Posterior cingulate gyrus (tissue), 11 donors: ENCODE measurements around the gene KAZN.

ENCODE experiments used
- DNase-seq, 10 donors: peaks; one replicate each; pipeline versions ENCODE4 v3.0.0 to v3.0.0-alpha.2; 2020 to 2021; ENCODE audit warnings: mixed read lengths in 3 of 10
- intact Hi-C: fragments of 100-400 bp; cut with DNase I; formaldehyde crosslinking; loops from one replicate; pipeline ENCODE4 v1.15.1; 2023

Gene KAZN

GRCh38 chr1:14894811-14895560, 296.5 kb downstream of the KAZN start:
- intact Hi-C loops, result no loop called here
- DNase-seq, result peak in 9 of 10 donors; percentile 33 to 90 (median 60)

DNA sequence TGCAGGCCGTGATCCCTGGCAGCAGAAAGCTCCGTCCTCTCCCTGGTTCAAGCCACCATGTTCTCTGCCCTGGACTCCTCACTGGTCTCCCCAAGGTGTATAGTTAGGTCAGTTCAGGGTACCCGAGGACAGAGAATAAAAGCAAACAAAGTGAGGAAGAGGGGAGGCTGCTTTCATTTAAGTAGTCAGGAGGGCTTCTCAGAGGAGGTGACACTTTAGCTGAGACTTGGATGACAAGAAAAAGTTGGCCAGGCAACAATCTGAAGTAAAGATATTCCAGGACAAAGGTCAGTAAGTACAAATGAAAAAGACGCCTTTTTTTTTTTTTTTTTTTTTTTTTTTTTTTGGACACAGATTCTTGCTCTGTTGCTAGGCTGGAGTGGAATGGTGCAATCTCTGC, 297.2 kb downstream of the KAZN start:
- DNase-seq, result no peak
- intact Hi-C loops, result no loop called here

DNA sequence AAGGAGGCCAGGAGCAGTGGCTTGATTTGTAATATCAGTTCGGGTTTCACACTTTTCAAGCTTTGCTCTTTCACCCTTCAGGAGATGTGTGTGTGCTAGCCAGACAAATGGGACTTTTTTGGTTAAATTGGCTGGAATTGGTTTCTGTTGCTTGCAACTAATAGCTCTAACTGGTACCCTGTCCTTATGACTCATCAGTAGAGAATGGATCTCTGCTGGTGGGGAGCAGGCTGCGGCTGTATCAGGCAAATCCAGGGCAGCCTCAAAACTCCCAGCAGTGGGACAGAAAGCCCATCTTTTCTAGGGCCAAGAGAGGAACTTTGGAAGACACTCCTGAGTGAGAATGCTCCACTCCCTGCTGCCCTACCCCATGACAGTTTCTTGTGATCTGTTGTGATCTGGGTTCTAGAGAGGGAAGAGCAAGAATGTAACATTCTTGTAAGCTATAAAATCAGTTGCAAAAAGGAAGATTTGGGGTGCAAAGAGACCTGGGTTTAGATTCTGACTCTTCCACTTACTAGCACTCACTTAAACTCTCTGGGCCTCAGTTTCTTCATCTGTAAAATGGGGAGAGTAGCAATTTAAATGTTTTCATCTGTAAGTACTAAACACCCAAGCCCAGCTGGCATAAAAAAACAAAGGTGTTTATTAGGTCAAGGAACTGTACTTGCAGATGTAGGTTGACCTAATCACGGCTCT, 298.0 kb downstream of the KAZN start:
- intact Hi-C loops, result no loop called here
- no peak for DNase-seq

DNA sequence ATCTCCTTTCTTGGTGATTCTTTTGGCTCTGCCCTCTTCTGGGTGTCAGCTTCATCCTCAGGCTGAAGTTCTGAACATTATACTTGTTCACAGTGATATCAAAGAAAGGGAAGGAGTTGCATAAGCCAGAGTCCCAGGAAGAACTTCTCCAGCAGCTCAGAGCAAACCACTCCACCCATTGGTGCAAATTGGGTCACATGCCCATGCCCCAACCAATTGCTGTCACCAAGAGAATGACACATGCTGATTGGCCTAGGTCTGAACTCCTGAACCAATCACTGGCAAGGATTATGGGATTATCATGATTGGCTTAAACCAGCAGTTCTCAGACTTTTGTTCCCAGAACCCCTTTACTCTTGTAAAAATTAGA, 298.6 kb downstream of the KAZN start:
- no peak for DNase-seq
- intact Hi-C loops, result no loop called here

DNA sequence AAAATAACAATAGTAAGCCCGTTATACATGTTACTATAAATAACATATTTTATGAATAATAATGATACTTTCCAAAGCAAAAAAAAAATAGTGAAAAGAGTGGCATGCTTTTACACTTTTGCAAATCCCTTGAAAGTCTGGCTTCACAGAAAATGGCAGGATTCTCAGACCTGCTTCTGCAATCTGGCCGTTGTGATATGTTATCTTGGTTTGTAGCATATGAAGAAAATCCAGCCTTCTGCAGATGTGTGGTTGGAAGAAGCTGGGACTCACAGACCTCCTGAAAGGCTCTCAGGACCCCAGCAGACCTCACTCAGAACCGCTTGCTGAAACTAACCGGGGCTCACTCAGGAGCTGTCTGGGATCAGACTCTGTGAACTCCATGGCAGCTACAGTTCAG, 299.1 kb downstream of the KAZN start:
- intact Hi-C loops, result no loop called here
- DNase-seq, result no peak

GRCh38 chr1:14897997-14898645, 299.6 kb downstream of the KAZN start:
- intact Hi-C loops, result no loop called here
- DNase-seq, result no peak

GRCh38 chr1:14899686-14900085, 301.2 kb downstream of the KAZN start:
- DNase-seq, result peak in 1 of 10 donors; percentile 17
- intact Hi-C loops, result no loop called here

DNA sequence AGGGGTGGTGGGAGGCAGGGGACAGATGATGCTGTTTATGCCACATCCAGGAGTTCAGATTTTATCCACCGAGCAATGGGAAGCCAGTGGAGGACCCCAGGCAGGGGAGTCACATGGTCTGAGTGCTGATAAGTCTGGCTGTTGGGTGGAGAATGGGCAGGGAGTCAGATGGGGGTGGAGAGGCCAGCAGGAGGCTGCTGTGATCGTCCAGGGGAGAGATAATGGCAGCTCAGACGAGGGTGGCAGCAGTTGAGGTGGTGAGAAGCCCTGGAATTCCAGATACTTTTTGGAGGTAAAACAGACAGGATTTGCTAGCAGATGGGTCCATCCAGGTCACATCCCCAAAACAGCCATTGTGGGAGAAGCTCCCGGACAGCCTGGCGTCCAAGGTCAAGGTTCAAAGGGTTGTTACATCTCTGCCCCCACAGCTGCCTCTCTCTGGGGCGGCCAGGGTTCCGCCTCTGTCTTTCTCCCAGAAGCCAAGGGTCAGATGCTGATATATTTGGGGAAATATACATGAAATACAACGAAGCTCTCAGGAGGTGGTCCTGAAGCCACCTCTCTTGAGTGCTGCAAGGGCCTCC, 303.0 kb downstream of the KAZN start:
- intact Hi-C loops, result no loop called here
- no peak for DNase-seq

DNA sequence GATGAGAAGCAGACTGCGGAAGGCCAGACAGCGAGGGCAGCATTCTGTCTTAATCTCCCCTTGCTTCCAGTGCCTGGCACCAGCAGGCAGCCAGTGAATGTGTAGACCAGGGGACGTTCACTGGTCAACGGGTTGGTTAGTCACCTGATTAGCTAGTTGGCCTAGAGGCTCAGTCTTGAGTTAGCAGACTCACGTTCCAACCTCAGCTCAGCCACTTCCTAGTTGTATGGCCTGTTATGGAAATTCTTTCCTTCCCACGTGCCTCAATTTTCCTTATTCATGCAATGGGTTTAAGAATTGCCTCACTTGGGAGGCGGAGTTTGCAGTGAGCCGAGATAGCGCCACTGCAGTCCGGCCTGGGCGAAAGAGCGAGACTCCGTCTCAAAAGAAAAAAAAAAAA, 305.4 kb downstream of the KAZN start:
- DNase-seq, result no peak
- intact Hi-C loops, result no loop called here

DNA sequence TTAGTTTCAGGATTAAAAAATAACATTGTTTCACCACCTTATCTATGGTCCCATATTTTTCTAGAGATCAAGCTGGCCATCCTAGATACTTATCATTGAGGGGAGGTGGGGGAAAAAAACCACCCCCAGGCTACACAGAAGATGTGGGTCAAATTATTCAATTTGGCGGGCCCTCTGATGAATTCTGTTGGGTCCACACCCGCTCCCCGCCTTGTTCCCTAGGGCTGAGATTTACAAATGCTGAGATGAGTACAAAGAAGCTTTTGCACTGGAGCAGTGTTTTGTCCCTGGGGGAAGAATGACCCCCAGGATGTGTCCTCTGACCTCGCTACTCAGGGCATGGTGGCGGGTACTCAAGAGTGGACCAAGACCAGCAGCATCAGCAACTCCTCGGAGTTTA, 308.2 kb downstream of the KAZN start:
- DNase-seq, result peak in 1 of 10 donors; percentile 37
- intact Hi-C loops, result no loop called here

- intact Hi-C loops, result no loop called here
- peak in 1 of 10 donors; percentile 5 for DNase-seq
Observed at GRCh38 chr1:14907416-14907815, 308.9 kb downstream of the KAZN start.

DNA sequence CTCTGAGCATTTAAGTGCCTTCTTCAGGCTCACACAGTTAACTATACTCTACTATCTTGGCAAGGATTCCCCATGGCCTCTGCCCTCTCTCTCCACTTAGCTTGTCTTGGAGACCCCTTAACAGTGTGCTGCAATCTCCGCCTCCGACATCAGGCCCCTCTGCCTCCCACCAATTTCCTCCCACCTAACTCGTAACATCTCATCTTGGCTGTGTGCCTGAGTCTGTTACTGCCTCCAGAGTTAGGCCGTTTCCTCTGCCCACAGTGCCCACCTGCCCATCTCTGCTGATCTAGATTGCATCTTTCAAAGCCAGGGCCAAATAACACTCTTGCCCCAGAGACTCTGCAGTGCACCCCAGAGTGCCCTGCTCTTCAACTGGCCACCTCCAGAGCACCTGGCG, 310.8 kb downstream of the KAZN start:
- intact Hi-C loops, result no loop called here
- peak in 1 of 10 donors; percentile 23 for DNase-seq

DNA sequence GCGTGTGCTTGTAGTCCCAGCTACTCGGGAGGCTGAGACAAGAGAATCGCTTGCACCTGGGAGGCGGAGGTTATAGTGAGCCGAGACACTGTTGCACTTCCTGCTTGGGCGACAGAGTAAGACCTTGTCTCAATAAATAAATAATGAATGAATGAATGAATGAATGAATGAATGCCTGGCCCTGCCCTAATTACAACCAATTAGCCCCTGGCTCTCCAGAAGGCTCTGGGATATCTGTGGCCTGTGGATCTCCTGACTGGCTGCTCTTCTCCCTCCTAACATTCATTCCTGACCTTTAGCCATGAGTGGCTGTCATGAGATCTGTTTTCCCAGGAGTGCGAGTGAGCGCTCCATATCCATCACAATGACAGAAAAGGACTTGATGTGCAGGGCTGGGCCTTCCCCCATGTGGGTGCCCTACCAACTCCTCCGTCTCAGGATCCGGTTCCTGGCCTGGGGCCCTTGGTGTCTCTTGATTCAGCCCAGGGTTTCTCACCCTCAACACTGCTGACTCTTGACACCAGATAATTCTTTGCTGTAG, 311.5 kb downstream of the KAZN start:
- intact Hi-C loops, result no loop called here
- peak in 1 of 10 donors; percentile 11 for DNase-seq

DNA sequence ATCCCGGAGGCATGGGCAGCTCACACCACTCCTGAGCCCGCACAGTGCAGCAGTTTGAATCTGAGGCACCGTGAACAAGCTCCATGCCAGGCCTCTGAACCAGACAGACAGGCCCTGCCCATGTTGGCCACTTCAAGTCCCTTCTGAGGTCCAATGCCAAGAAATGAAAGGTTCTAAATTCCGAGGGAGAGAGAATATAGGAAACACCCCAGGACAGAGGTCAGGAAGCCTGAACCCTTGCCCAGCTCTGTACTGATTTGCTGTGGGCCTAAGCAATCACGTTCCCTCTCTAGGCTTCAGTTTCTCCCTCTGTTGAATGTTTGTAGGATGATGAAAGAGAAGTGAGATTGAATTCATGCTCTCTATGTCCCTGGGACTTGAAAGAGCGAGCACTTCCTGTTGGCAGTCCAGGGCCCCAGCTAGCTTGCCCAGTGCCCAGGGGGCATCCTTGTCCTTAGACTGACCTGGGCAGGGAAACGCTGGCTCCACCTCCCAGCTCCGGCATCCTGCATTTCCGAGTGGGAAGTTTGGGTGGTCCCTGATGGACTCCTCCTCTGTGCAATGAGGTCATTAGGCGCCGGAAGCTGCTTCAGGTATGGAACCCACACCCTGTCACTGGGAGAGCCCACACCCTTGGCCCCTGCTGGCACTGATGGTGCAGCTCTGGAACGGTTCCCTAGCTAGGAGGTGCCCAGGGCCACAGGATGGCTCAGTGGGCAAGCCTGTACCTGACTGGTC, 312.7 kb downstream of the KAZN start:
- intact Hi-C loops, result no loop called here
- DNase-seq, result peak in 1 of 10 donors; percentile 71

GRCh38 chr1:14912839-14913481, 314.5 kb downstream of the KAZN start:
- intact Hi-C loops, result no loop called here
- peak in 1 of 10 donors; percentile 72 for DNase-seq

DNA sequence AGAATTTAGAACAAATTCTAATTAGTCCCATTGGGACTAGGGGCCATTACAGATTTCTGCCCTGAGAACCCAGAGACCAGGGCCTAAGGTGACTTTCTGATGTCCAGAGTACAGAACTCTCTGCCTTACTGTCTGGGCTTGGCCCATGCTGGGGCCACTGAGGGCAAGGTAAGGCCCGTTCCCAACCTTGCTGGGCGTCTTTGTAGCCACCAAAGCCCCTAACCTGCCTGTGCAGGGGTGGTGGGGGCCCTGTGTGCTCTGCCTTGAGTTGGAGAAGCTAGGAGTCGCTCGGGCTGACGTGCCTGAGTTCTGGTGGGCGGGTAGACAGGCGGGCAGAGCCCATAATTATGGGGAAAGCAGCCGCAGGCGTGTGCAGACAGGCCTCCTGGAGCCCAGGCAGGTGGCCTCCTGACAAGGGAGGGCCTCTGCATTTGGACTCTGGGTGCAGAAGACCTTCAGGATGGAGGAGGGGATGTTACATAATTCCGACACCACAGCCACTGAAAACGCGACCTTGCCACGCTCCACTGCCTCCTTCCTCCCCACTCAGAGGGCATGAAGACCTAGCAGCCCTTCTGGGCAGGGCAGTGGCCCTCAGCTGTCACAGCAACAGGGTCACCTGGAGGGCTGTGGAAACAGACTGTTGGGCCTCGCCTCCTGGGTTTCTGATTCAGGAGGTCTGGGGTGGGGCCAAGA, 315.1 kb downstream of the KAZN start:
- intact Hi-C loops, result no loop called here
- peak in 1 of 10 donors; percentile 74 for DNase-seq

GRCh38 chr1:14914351-14914988, 316.0 kb downstream of the KAZN start:
- no peak for DNase-seq
- intact Hi-C loops, result no loop called here

DNA sequence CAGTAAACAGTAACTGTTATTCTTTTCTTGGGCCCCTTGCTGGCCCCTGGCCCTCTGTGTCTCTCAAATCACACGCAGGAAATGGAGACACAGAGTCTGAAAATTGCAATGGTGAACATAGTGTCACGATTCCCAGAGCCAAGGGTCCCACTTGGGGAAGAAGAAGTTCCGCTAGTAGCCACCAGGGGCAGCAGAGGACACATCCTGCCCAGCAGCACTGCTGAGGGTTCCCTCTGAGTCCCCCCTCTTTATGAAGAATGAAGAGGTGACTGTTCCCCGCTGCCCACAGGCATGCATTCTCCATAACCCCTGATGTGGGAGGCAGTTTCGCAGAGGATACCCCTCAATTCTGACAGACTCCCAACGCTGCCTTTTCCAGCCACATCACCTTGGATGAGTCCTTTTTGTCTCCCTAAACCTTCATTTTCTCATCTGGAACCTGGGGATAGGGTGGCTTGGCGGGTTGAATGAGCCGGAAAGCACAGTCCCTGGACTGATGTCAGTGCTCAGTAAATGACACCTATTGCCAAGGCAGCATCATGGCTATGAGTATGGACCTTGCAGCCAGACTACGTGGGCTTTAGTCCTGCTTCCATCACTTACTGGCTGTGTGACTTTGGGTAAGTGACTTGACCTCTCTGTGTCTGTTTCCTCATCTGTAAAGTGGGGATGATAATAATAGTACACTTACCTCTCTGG, 317.0 kb downstream of the KAZN start:
- DNase-seq, result peak in 6 of 10 donors; percentile 42 to 87 (median 64)
- intact Hi-C loops, result loop anchor here (5.0 kb wide), 1 partner anchor 132 kb away; no protein-coding TSS in a partner anchor
